ENCODE measurements around the gene LPAR2.

The LPAR2 gene

DNA sequence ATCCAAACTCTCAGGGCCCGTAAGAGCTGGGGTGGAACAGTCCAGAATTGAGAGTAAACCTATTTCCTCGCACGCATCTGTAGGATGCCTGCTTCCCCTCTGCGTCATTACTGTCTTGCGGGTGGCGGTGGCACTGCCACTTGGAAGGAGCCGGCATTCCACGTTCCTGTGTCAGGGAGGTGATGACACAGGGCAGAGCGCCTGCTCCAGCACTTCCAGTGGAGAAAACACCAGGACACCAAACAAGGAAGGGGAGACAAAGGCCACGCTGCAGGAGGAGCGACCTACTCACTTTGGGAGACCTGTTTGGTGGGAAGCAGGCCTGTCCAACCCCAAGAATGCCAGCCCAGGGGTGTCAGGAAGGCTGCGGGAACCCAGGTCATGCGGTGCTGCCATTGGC lies 46.6 kb downstream of the LPAR2 start:
- H3K4me3 ChIP-seq (replicated peaks; ENCODE audit: low read depth, low read length), result no peak overlapping the region
- TF ChIP-seq, protein P1, sequence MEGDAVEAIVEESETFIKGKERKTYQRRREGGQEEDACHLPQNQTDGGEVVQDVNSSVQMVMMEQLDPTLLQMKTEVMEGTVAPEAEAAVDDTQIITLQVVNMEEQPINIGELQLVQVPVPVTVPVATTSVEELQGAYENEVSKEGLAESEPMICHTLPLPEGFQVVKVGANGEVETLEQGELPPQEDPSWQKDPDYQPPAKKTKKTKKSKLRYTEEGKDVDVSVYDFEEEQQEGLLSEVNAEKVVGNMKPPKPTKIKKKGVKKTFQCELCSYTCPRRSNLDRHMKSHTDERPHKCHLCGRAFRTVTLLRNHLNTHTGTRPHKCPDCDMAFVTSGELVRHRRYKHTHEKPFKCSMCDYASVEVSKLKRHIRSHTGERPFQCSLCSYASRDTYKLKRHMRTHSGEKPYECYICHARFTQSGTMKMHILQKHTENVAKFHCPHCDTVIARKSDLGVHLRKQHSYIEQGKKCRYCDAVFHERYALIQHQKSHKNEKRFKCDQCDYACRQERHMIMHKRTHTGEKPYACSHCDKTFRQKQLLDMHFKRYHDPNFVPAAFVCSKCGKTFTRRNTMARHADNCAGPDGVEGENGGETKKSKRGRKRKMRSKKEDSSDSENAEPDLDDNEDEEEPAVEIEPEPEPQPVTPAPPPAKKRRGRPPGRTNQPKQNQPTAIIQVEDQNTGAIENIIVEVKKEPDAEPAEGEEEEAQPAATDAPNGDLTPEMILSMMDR (IDR thresholded peaks at IDR 0.05; ENCODE audit: low read length, missing control alignments), result no peak
- no peak for DNase-seq (ENCODE audit: low read depth)

DNA sequence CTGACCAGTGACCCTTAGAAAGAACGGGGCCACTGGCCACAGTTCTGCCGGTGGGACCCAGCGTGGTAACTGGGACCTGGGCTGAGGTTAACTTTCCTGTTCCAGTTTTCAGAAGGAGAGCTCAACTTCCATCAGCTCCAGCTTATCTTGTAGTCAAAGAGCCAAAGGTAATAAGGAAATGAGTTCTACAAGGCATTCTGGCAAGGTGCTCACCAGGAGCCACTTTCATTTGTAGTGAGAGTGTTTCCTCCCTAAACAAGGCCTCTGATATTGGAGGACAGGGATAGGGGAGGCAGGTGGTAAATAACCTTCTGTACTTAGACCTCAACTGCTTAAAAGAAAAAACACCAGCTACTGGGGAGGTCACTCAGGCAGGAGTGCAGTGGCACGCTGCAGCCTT lies 47.6 kb downstream of the LPAR2 start:
- TF ChIP-seq, protein P1 (IDR thresholded peaks at IDR 0.05; ENCODE audit: low read length, missing control alignments), result no peak
- no peak for DNase-seq (ENCODE audit: low read depth)
- H3K4me3 ChIP-seq (replicated peaks; ENCODE audit: low read depth, low read length), result no peak overlapping the region

DNA sequence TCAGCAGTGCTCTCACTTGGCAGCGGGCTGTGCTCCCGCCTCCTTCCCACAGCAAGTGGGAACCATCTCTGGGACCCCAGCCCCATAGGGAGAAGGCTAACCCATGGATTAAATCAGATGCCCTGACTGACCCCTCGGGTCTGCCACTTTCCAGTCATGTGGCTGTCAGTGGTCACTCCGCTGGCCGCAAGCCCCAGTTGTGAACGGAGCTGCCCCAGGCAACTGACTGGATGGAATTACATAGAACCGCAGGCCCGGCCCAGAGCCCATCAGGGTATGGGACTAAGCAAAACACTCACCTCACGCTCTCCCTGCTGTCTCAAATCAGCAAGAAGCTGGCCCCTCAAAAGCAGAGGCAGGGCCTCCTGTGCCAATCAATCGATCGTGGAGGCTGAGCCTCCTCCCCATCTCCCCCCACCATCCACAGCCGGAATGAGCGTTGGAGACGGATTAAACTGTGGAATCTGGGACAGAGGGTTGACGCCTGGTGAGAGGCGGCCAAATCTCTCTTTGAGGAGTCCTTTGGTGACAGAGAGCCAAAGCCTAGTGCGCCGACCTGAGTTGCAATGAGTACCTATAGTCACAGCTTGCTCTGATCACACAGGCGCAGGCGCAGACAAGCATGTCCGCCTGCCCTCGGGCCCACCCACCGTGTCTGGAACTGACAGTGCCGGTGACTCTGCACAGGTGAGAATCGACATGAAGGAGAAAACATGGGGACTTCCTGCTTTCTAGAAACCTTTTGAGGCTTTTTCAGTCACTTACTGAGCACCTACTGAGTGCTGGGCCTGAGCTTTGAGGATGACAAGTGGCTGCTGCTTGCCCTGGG lies 48.3 kb downstream of the LPAR2 start:
- H3K4me3 ChIP-seq (replicated peaks; ENCODE audit: low read depth, low read length), result no peak overlapping the region
- TF ChIP-seq, protein P1 (IDR thresholded peaks at IDR 0.05; ENCODE audit: low read length, missing control alignments), result no peak

DNA sequence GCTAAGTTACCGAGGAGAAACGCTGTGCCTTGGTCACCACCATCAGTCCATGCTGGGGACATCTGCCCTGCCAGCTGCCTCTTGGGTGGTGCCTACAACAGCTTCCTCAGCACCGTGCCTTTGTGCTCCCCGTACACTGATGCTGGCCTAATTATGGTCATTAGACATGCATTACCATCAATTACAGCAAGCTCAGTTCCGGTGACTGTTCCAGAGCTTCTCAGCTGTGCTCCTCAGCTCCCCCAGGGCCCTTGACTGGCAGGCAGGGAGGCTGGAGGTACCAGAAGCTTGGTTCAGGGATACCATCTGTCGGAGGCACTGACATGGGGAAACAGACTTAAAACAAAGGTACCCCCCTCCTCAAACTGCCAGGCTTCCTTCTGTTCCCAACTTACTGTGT lies 49.8 kb downstream of the LPAR2 start:
- no peak for DNase-seq (ENCODE audit: low read depth)
- no peak overlapping the region for H3K4me3 ChIP-seq (replicated peaks; ENCODE audit: low read depth, low read length)
- TF ChIP-seq, protein P1 (IDR thresholded peaks at IDR 0.05; ENCODE audit: low read length, missing control alignments), result no peak

More for the DNA sequence above, 48.3 kb downstream of the LPAR2 start:
- DNase-seq (ENCODE audit: low read depth), result no peak

DNA sequence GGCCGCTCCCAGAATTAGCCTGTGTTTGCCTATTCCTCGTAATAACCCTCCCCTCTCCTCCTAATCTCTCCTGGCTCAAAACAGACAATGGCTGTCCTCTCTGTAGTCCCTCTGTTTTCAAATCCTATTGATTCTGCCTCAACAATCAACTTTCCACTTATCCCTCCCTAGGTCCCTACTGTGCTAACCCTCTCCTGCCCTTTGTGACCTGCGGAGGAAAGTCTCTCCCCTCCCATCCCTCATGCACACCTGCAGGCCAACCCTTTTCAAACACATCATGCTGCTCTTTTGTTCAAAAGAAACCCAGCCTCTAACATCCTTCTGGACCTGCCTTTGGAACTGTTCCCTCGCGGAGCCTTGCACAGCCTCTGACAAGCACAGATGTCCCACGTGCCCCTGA lies 52.6 kb downstream of the LPAR2 start:
- DNase-seq (ENCODE audit: low read depth), result no peak
- TF ChIP-seq, protein P1 (IDR thresholded peaks at IDR 0.05; ENCODE audit: low read length, missing control alignments), result no peak
- H3K4me3 ChIP-seq (replicated peaks; ENCODE audit: low read depth, low read length), result no peak overlapping the region

Measured in fibroblast of pulmonary artery (primary cell).